Middle frontal gyrus (tissue), 1 donor: Measurements from ENCODE around the gene SLC10A7.

Experiments
- DNase-seq: peaks from one replicate; pipeline ENCODE4 v3.0.0-alpha.2; 2015; ENCODE audit warnings: low spot score; ENCODE audit errors: extremely low spot score

SLC10A7 gene

DNA sequence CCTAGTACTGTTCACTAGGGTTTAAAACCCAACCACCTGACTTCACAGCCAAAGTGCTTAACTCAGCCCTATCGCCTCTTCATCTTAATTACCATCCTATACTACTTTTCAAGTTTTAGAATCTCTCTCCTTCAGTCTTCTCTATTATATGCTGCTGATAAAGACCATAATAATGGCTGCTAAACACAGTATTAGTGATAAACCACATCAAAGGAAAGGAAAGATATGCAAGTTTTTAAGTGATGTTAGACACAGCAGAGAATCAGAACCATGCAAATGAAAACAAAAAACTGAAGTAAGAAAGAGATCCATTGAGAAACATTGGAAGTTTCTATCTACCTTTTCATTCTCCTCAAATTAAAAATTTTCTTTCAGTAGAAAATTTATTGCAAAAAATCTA lies 206.6 kb downstream of the SLC10A7 start:
- DNase-seq, result no peak

DNA sequence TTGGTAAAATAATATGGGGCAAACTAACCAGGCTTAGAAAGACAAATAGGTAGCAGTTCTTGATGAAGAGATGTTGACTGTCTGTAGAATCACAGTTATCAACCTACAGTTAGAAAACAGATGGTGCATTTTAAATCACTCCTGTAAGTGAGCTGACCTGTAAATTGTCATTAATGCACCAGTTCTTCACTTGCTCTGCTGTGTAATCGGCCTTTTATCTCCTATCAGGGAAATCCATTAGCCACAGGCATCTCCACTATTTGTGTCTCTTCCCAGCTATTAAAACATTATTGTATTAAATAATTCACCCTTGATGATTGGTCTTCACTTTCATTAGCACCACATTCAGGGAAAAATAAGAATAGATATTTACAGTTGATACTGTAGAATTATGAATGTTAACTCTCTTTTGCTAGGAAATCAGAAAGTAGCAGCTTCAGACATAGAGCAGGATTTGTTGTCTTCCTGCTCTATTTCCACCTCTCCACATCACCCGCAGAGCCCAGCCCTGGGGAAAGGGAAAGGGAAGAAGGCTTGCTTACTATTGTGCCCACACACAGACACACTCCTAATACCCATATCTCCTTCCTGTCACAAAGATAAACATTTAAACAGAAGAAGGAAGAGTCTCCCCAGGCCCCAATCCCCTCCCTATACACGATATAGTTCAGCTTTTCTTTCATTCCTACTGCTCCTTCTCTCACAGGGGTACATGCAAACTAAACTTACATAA lies 210.3 kb downstream of the SLC10A7 start:
- no peak for DNase-seq

DNA sequence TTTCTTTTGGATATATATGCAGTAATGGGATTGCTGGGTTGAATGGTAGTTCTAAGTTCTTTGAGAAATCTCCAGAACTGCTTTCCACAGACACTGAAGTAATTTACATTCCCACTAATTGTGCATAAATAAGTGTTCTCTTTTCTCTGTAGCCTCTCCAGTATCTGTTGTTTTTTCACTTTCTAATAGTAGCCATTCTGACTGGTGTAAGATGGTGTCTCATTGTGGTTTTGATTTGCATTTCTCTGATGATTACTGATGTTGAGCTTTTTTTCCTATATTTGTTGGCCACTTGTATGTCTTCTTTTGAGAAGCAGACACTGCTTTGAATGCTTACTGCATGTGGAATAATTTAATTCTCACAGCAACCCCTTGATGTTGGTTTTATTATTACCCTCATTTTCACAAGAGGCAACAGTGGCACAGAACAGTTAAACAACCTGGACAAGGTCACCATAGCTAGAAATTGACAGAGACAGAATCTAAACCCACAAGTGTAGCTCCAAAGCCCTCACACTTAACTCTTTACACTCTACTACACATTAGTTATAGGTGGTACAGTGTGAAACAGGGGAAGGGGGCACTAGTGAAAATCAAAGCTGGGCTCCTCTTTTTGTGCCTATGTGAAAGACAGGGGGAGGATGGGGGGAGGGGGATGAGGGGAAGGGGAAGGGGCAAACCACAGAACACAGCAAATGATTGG lies 211.3 kb downstream of the SLC10A7 start:
- DNase-seq, result no peak

DNA sequence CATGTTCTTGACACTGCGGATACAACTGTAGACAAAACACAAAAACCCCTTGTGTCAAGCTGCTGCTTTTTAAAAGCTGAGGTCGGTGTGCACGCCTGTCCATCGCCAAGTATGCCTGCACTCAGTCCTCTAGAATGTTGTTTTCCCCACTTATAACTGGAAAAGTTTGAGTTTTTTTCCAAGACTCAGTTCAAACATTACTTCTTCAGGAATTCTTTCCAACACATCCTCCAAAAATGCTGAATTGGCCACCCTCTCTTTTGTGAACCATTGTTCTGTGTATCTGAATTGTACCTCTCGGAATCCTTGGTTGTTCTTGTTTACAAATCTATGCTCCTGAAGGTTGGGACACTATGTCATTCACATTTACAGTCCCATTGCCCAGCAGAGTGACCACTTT lies 212.8 kb downstream of the SLC10A7 start:
- DNase-seq, result no peak

DNA sequence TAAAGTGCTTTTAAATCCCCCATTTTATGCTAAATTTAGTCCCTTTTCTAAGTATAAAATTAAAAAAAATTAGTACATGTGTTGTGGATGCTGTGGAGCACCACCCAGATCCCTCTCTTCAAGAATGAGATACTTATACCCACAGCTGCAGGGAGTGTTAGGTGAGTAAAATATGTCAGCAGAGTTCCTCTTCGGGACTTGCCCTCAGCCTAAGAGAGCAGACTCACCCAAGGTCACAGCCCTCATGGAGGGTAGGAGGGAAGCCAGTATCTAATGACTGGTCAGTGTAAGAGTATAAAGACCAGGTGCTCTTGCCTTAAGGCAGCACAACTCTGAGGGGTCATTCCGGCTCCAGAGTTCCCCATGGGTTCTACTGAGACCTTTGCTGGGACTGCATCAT lies 218.9 kb downstream of the SLC10A7 start:
- no peak for DNase-seq

DNA sequence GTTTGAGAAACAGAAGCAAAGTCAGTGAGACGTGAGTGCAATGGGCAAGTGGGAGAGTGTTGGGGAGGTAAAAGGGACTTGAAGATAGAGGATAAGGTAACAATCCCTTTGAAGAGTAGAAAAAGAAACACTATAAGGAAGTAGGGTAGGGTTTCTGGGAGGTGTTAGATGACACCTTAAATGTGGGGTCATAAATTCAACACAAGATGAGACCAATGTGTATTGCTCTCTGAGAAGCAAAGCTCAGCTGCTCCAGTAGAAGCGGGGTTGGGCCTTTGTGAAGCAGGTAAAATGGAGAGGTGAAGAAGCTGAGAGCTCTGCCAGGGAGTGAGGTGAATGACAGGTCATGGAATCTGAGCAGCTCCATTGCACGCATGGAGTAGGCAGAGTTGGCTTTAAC lies 222.1 kb downstream of the SLC10A7 start:
- DNase-seq, result no peak

DNA sequence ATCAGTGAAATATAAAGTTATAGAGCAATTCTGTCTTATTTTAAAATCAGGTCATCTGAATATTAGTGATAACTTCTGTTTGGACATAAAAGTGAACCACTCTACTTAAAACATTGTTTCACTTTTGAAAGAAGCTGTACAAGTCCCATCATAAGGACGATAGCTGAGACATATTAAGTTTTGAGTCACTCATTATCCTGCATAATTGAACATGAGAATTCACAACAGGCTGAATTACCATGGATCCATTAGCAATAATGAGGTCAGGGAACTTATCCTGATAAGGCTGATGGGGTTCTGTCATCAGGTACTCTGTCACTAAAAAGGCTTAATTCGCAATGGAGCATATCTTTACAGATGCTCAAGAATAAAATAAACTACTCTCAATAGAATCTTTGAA lies 227.0 kb downstream of the SLC10A7 start:
- no peak for DNase-seq

DNA sequence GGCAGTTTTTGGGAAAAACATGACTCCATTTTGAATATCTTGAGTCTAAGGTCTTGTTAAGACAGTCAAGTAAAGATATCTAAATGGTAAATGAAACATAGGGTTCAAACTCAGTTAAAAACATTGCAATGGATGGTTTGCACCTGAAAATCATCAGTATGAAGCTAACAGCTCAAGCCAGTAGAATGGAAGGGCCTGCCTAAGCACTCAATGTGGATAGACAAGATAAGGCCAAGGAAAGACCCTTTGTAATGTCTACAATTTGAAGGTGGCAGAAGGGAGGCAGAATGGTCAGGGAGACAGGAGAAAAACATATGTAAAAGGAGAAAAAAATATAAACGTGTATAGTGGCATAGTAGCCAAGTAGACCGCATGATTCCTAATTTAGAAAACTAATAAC lies 229.2 kb downstream of the SLC10A7 start:
- no peak for DNase-seq

DNA sequence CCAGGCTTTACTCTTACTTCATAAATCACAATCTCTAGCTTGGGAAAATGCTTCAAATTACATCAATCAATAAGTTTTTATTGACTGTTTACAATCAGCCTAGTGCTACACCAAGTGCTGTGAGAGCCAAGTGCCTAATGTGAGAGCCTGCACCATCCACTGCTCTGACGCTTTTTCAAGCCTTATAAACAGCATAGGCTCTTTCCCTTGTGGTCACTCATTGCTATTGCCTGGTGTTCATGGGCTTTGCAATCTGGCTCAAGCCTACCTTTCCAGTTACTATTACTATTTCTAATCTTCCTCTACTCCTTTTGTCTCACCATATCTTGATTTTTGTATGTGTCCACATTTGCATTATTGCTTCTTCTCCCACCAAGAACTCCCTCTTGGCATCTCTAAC lies 230.4 kb downstream of the SLC10A7 start:
- DNase-seq, result no peak

DNA sequence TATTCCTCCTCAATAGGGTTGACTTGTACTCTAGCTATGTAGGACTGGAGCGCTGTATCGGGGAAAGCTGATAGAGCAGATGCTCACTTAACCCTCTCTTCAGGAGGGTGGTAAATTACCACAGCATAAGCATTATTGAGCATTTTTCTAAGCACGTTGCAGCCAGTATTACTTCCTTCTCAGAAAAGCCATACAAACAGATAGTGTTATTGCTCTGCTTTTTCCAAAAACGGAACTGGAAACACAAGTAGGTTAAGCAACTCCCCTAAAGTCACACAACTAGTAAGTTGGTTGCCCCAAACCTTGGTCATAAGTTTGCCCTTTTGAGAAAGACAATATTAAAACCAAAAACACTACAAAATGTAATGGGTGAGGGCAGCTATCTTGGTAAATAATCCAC lies 233.5 kb downstream of the SLC10A7 start:
- DNase-seq, result no peak

DNA sequence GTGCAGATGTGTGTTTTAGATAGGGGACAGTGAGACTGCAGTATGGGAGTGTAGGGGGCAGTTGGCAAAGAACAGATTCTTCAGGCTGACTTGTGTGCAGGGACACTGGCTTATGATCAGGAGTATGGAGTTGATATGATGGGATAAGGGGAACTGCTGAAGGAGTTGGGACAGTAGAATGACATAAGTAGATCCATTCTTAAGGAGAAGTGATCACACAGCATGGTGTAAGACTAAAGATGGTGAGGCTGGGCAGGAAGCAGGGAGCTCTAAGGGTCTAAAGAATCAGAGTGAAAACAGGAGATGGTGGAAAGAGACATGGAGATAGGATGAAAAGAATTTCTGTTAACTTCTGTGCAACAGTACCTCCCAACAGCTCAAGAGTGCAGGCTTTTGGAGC lies 236.7 kb downstream of the SLC10A7 start:
- no peak for DNase-seq

DNA sequence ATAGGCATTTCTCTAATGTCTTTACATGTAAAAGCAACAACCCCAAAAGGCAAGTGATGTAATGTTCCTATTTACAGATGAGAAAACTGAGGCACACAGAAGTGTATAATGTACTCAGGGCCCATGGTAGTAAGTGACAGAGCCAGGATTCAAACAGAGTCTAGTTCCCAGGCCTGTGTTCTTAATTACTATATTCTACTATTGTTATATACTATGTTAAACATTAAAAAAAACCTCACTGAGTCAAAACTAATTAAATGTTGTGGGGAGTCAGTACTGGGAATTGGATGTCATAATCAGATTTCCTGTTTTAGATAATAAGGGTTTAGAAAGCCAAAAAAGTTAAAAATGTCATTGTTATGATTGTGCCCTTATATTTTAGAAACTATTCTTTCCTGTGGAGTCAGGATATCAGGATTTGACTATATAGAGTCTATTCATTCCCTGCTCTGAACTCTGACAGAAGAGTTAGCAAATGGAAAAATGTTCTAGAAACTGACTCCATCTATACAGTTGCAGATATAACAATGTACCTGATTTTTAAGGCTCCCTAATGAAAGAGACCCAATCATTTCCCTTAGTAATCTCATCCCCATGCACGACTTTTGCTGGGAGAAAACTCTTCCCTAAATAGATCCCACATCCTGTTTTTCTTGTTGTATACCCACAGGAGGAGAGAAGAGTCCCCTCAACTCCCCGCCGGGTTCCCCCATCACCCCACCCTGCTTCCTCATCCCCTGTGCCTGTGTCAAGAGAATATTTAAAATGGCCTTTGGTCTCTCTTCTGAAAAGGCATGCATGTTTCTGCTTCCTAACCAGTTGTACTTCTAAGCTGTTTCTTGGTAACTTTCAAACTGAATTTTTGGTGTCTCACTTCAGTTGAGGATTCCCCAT lies 237.7 kb downstream of the SLC10A7 start:
- no peak for DNase-seq

DNA sequence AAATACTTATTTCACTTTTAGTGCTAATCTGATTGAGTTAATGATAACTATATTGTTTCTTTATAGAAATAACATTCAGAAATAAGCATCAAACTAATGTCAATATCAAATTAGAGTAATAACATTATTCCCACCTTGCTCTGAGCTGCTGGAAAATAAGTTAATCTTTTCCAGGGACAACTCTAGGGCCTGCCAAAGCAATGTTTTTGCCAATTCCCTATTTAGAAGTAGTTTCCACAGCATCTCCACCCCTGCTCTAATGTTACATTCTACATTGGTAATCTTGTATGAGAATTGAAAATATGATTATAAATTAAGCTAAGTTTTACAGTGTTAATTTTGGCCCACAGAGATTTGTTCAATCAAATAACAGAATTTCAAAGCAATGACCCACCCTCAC lies 239.1 kb downstream of the SLC10A7 start:
- DNase-seq, result no peak

DNA sequence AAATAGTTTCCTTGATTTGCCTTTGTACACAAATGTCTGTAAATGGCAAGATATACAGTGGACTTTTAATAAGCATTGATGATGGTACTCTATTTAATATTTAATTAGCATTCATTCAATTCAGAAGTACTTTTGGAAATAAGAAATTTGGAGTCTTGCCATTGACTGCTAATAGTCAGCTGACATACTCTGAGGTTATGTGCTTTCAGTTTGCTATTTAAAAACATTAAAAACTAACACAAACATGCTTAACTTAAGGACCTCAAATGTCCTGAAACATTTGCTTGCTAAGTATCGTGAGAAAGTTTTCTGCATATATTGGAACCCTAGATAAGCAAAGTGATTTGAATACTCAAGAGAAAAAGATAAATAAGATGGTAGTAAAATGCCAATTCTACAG lies 242.8 kb downstream of the SLC10A7 start:
- DNase-seq, result no peak

DNA sequence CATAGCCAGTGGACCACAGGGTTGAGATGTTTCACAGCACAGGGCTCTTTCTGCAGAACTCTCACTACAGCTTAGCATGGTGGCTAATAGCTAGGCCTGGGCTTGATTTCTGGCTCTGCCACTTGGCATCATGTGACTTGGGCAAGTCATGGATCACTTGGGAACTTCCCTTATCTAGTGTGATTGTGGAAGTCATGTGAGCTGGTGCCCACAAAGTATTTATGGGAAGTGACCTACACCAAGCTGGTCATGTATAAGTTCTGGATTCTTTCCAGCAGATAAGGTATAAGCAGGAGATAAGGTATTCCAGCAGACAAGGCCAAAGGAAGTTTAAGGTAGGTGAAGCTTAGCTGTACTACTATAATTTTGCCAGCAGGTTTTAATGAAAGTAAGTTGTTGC lies 246.4 kb downstream of the SLC10A7 start:
- DNase-seq, result no peak

DNA sequence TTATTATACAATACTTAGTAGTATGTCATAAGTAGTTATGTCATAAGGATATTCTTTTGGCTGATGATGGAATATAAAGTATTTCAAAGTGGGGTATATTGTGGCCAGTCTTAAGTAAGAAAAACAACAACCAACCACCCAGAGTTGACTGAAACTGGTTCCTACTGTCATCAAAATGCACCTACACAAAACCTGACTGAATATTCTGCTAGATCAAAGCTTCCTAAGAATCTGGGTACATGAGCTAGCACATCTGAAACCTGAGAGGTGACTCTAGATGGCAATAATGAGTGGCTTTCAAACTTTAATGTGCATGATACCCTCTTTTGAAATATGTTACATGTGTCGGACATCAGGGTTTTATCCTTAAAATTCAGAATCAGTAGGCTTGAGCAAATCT lies 247.0 kb downstream of the SLC10A7 start:
- no peak for DNase-seq

DNA sequence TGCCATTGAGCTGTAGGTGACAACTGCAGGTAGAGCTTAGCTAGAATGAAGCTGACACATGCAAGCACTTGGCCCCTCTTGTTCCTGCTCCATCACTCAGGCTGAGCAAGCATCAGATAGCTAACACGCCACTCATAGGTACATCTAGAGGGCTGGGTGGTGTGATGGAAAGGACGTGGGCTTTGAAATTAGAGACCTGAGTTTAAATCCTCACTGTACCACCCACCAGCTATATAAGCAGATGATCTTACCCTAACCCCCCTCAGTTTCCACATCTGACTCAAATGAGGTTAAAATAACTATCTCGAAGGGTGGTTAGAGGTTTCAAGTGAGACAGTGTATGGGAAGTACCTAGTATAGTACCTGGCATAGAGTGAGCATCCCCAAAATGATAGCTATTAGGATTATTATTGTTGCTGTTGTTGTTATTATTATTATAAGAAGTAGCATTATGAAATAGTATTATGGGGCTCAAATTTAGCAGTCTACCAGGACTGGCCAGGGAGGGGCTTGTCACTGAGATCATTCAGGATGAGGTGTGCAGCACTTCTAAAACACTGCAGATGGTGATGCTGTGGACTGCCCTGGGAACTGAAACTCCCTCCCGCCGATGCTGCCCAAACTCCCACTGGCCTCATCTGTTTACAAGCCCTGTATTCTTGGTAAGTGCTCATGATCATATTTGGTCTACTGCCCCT lies 248.4 kb downstream of the SLC10A7 start:
- DNase-seq, result no peak

DNA sequence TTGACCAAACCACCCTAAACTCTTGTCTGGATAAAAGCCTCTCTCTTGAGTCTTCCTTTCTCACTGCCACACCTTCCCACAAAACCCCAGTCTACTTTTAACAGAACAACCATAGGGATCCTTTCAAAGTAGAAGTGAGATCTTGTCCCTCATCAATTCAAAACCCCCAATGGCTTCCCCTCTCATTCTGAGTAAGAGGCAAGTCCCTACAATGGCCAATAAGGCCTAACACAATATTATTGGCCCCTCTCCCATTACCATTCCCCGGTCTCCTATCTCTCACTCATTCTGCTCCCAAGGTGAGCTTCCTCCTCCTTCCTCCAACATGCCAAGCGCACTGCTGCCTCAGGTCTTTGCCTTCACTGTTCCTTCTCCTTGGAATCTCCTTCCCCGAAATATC lies 250.3 kb downstream of the SLC10A7 start:
- no peak for DNase-seq

DNA sequence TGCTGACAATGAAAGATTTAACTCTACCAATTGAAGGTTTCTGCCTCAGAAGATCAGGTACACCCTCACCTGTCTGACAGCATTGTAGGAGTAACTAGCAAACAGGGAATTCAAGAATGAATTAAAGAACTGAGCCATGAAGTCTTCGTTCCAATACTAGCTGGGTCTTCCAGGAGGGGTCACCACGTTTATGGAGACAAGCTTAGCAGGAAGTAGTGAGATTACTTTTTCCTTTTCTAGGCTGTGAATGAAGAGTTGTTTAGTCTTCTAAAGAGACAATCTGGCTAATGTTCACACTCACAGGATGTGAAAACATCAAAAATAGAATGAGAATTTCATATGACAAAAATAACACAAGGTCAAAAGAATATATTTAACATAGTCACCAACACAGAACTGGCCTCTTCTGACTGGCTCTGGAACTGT lies 252.5 kb downstream of the SLC10A7 start:
- DNase-seq, result no peak

DNA sequence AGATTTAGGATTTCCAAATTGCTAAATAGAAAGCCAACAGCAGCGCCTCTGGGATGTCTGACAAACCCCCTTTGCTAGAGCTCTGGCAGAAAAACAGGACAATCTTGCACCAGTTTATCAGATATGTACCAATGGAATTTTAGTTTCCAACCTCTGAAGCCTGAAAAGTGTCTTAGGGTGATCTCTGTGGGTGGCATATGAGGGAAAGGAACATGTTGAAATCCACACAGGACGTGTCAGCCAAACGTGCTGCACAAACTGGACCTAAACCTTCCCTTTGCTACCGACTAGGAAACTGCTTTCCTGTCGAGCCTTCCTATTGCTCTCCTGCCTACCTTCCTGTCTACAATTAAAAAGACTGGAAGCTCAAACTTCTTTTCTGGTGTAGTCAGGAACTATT lies 253.9 kb downstream of the SLC10A7 start:
- no peak for DNase-seq

DNA sequence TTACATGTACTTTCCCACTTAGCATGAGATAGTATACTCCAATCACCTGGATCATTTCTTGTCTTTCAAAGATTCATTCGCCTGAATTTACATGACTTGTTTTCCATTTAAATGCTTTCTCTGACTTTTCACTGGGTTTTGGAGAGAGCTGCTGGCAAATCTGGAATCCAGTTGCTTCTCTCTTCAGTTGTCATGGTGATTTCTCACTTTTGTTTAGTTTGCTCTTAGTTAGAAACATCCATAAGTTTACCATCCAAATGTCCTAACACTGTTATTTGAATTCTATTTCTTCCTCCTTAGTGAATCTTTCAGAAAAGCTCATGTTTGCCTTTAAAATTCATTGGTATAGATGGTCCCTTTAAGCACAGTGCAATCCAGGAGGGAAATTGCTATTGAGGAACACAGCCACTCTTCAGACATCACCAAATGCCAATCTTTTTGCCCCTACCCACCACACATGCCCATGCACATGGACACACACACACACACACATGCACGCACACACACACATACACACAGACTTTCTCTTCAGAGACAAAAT lies 255.7 kb downstream of the SLC10A7 start:
- no peak for DNase-seq
